HG03108 (cell line): ENCODE measurements around the gene GHSR.

Experiments used
- ATAC-seq: cut with Tn5 transposase; IDR thresholded peaks from one replicate; pipeline ENCODE4 v1.9.1; 2021; ENCODE audit warnings: moderate library complexity; ENCODE audit not compliant: unreplicated experiment

GHSR gene

GRCh38 chr3:172441581-172441980, 6.7 kb downstream of the GHSR start:
- ATAC-seq = no peak

GRCh38 chr3:172438186-172438585, 10.1 kb downstream of the GHSR start:
- ATAC-seq = no peak

GRCh38 chr3:172437713-172438112, 10.5 kb downstream of the GHSR start:
- no peak for ATAC-seq

GRCh38 chr3:172415323-172415722, 32.9 kb downstream of the GHSR start:
- no peak for ATAC-seq

GRCh38 chr3:172411478-172411947, 36.7 kb downstream of the GHSR start:
- ATAC-seq = no peak

- ATAC-seq = no peak
Observed at GRCh38 chr3:172410702-172411477, 37.4 kb downstream of the GHSR start.

- ATAC-seq = no peak
Observed at GRCh38 chr3:172407872-172408271, 40.4 kb downstream of the GHSR start.

GRCh38 chr3:172405914-172406313, 42.3 kb downstream of the GHSR start:
- ATAC-seq = no peak

- no peak for ATAC-seq
Observed at GRCh38 chr3:172404237-172404962, 43.9 kb downstream of the GHSR start.

- no peak for ATAC-seq
Observed at GRCh38 chr3:172402892-172403643, 45.2 kb downstream of the GHSR start.

GRCh38 chr3:172402090-172402489, 46.2 kb downstream of the GHSR start:
- no peak for ATAC-seq

GRCh38 chr3:172398484-172398883, 49.8 kb downstream of the GHSR start:
- ATAC-seq = no peak

- no peak for ATAC-seq
Observed at GRCh38 chr3:172397716-172398405, 50.4 kb downstream of the GHSR start.

- no peak for ATAC-seq
Observed at GRCh38 chr3:172396400-172396799, 51.9 kb downstream of the GHSR start.

- no peak for ATAC-seq
Observed at GRCh38 chr3:172394692-172395091, 53.6 kb downstream of the GHSR start.
